Astrocyte of the cerebellum (primary cell): ENCODE results near the gene KLF12.

ENCODE experiments used
- DNase-seq: peaks from one replicate; pipeline ENCODE4 v3.0.0-alpha.2; 2011; ENCODE audit warnings: low read depth
- H3K4me3 ChIP-seq: 2 replicates; pipeline ENCODE4 v1.5.1; 2011; ENCODE audit warnings: mild to moderate bottlenecking, low read depth, low read length, moderate library complexity
- in situ Hi-C: cut with HindIII; loops from 2 replicates; pipeline ENCODE4 v1.10.0; 2017; ENCODE audit warnings: low sequenced_read_pairs
- TF ChIP-seq, protein P1 (sequence below): IDR thresholded peaks from 2 replicates; pipeline ENCODE4 v1.5.1; 2012; ENCODE audit warnings: low read length, low read depth, moderate library complexity, mild to moderate bottlenecking; ENCODE audit errors: missing control alignments

Gene KLF12

DNA sequence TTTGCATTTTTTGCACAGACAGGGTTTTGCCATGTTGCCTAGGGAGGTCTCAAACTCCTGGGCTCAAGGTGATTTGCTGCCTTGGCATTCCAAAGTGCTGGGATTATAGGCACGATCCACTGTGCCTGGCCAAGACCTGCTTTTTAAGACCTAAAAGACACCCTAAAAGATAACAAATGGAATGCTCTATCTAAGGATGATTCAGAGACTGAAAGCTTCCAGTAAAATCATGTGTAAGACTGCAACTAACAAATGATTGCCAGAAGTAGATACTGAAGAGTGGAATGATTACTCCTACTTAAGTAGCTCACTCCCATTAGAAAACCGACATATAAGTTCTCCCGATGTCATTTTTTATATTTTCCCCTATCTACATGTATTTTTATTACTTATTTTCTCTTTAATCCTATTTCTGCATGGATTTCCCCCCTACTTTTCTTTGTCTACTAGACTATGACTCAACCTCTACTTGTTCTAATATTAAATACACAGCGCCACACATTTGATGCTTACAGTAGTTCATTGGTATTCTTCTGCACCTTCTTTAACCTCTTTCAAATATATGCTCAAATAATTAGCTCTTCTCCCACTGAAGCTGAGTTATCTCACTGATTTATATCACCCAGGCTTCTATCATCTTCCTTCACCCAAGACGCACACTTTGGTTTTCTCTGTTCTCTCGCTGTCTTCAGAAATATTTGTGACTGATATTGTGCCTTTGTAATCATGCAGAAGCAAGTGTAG lies 32.2 kb upstream of the KLF12 start:
- no peak for DNase-seq
- in situ Hi-C loops: no loop called here
- H3K4me3 ChIP-seq: no peak overlapping the region
- TF ChIP-seq, protein P1, sequence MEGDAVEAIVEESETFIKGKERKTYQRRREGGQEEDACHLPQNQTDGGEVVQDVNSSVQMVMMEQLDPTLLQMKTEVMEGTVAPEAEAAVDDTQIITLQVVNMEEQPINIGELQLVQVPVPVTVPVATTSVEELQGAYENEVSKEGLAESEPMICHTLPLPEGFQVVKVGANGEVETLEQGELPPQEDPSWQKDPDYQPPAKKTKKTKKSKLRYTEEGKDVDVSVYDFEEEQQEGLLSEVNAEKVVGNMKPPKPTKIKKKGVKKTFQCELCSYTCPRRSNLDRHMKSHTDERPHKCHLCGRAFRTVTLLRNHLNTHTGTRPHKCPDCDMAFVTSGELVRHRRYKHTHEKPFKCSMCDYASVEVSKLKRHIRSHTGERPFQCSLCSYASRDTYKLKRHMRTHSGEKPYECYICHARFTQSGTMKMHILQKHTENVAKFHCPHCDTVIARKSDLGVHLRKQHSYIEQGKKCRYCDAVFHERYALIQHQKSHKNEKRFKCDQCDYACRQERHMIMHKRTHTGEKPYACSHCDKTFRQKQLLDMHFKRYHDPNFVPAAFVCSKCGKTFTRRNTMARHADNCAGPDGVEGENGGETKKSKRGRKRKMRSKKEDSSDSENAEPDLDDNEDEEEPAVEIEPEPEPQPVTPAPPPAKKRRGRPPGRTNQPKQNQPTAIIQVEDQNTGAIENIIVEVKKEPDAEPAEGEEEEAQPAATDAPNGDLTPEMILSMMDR: no peak

- no peak for DNase-seq
- TF ChIP-seq, protein P1: no peak
- H3K4me3 ChIP-seq: no peak overlapping the region
- in situ Hi-C loops: no loop called here
These were observed 28.6 kb upstream of the KLF12 start for GRCh38 chr13:74162782-74163181.

DNA sequence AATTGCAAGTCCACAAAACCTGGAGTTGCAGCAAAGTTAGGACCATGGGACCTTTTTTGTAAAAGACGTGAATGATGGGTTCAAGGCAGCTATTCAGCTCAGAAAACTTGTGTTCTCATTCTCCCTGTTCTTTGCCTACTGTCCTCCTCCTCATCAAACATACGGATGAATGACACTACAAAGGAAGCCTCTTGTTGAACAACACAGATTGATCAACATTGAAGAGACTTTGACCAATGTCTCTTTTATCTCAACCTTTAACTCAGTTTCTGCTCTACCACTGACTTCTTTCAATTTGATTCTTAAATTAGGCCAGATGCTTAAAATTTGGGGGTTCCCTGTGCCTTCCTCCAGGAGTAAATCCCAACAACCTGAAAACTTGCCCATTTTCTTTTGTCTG lies 27.9 kb upstream of the KLF12 start:
- in situ Hi-C loops: no loop called here
- TF ChIP-seq, protein P1: no peak
- no peak overlapping the region for H3K4me3 ChIP-seq
- no peak for DNase-seq

- H3K4me3 ChIP-seq: no peak overlapping the region
- in situ Hi-C loops: no loop called here
- DNase-seq: no peak
- TF ChIP-seq, protein P1: no peak
These were observed 24.6 kb upstream of the KLF12 start for GRCh38 chr13:74158571-74159352.

DNA sequence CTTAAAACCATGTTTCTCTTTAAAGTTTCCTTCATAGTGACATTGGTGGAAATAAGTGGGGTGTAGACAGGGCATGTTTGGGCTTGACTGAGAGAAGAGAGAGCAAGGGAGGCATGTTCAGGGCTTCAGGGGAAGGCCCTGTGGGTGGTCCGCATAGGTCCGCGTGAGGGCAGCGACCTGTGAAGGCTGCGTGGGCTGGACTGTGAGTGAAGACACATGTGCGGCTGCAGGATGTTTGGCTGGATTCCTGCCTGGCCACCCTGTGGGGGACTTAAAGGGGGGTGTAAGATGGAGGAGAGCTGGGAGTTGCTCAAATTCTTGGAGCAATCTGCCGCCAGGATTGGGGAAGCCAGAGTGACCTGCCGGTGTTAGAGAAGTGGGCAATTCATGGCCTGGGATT lies 23.8 kb upstream of the KLF12 start:
- DNase-seq: no peak
- in situ Hi-C loops: no loop called here
- TF ChIP-seq, protein P1: no peak
- H3K4me3 ChIP-seq: no peak overlapping the region

DNA sequence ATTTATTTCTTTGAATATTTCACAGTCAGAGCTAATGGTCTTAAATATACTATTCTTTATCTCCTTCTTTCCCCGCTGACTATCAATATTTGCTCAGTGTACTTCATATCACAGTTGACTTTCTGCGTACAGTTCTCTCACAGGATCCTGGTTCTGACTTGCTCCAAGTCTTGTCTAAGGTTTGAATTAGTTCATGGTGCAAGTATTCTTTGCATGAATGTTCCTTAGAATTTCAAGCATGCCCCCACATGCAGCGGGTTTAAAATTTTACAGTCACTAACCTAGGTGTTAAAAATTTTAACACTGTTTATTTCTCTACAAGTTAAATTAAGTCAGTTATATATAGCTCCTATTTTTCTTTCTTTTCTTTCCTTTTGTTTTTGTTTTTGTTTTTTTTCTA lies 20.8 kb upstream of the KLF12 start:
- in situ Hi-C loops: no loop called here
- TF ChIP-seq, protein P1: no peak
- no peak for DNase-seq
- no peak overlapping the region for H3K4me3 ChIP-seq
